Measurements from ENCODE around the gene C1orf167.

C1orf167 gene

DNA sequence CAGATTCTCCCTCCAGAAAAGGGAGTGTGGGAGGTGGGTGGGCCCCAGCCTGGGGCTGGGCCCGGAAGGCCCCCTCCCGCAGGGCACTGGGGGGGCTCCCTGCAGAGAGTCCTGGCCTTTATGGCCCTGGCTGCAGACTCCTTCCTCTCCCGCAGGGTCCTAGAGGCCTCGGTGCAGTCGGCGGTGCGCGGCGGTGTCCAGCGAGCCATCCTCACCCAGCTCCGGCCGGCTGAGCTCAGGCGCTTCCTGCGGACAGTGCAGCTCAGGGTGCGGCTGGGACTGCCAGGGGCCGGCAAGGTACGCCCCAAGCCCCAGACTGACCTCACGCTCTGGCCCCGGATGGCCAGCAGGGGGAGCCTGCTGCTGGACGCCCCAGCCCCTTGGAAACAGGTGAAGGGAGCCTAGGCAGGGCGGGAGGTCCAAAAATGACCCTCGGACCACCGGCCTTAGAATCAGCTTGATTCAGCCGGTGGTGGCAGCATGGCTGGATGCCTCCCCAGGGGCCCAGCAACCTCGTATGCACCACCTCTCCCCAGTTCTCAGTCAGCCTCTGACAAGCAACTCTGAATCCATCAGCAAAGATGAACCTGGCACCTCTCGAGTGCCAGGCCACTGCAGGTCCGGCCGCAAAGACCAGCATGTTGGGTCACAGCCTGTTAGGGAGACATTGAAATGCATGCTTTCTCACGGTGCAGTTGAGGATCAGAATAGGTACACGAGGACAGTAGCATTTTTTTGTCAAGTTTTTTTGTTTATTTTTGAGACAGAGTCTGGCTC is 23.2 kb downstream of the C1orf167 start:
- Histone ChIP-seq H3K79me2 (ENCODE audit: control insufficient read depth, low read length) (no peaks in the 10 kb centered on the region), H3K4me2 (ENCODE audit: low read length) (peak overlapping the region; percentile 62), H3F3A (ENCODE audit: control insufficient read depth, insufficient read depth) (peaks cover 9% of the 10 kb centered on the region), H3K4me3 (ENCODE audit: low read length) (peak overlapping the region; percentile 40), H4K20me1 (ENCODE audit: control insufficient read depth, insufficient read depth, low read depth, low read length) (no peaks in the 10 kb centered on the region), H3K36me3 (ENCODE audit: control insufficient read depth, low read length) (0 out of 2 replicates have a peak, but pooled peaks cover 5% of the 10 kb centered on the region), H3K27ac (ENCODE audit: low read depth, low read length) (no peak overlapping the region), H3K4me1 (ENCODE audit: control insufficient read depth, low read length) (peaks cover 26% of the 10 kb centered on the region), H3K9me3 (ENCODE audit: control insufficient read depth, insufficient read depth, low read length) (no peaks in the 10 kb centered on the region), H3K27me3 (ENCODE audit: control insufficient read depth, low read length) (no peaks in the 10 kb centered on the region), H3K9me2 (replicated peaks; ENCODE audit: control insufficient read depth, low read length) (no peaks in the 10 kb centered on the region)
- TF ChIP-seq EZH2phosphoT487 (IDR thresholded peaks at IDR 0.05; ENCODE audit: borderline replicate concordance, low read length): no peak
- TF ChIP-seq, protein P1, sequence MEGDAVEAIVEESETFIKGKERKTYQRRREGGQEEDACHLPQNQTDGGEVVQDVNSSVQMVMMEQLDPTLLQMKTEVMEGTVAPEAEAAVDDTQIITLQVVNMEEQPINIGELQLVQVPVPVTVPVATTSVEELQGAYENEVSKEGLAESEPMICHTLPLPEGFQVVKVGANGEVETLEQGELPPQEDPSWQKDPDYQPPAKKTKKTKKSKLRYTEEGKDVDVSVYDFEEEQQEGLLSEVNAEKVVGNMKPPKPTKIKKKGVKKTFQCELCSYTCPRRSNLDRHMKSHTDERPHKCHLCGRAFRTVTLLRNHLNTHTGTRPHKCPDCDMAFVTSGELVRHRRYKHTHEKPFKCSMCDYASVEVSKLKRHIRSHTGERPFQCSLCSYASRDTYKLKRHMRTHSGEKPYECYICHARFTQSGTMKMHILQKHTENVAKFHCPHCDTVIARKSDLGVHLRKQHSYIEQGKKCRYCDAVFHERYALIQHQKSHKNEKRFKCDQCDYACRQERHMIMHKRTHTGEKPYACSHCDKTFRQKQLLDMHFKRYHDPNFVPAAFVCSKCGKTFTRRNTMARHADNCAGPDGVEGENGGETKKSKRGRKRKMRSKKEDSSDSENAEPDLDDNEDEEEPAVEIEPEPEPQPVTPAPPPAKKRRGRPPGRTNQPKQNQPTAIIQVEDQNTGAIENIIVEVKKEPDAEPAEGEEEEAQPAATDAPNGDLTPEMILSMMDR (IDR thresholded peaks at IDR 0.05; ENCODE audit: low read depth, low read length, poor library complexity, severe bottlenecking): peak; percentile 97

GRCh38 chr1:11786168-11786567 is 24.2 kb downstream of the C1orf167 start:
- Histone ChIP-seq H3K4me3 (ENCODE audit: low read length) (peak overlapping the region; percentile 34; the same call in 1 of the 2 replicates), H3K4me2 (ENCODE audit: low read length) (peak overlapping the region; percentile 62), H3K9me2 (replicated peaks; ENCODE audit: control insufficient read depth, low read length) (no peaks in the 10 kb centered on the region), H4K20me1 (ENCODE audit: control insufficient read depth, insufficient read depth, low read depth, low read length) (no peaks in the 10 kb centered on the region), H3K79me2 (ENCODE audit: control insufficient read depth, low read length) (no peaks in the 10 kb centered on the region), H3K27ac (ENCODE audit: low read depth, low read length) (peak overlapping the region; percentile 56), H3K27me3 (ENCODE audit: control insufficient read depth, low read length) (no peaks in the 10 kb centered on the region), H3F3A (ENCODE audit: control insufficient read depth, insufficient read depth) (peaks cover 9% of the 10 kb centered on the region), H3K36me3 (ENCODE audit: control insufficient read depth, low read length) (peaks cover 11% of the 10 kb centered on the region; the same call in 1 of the 2 replicates), H3K4me1 (ENCODE audit: control insufficient read depth, low read length) (peaks cover 31% of the 10 kb centered on the region), H3K9me3 (ENCODE audit: control insufficient read depth, insufficient read depth, low read length) (no peaks in the 10 kb centered on the region)
- no peak for TF ChIP-seq EZH2phosphoT487 (IDR thresholded peaks at IDR 0.05; ENCODE audit: borderline replicate concordance, low read length)
- TF ChIP-seq, protein P1 (IDR thresholded peaks at IDR 0.05; ENCODE audit: low read depth, low read length, poor library complexity, severe bottlenecking): no peak

DNA sequence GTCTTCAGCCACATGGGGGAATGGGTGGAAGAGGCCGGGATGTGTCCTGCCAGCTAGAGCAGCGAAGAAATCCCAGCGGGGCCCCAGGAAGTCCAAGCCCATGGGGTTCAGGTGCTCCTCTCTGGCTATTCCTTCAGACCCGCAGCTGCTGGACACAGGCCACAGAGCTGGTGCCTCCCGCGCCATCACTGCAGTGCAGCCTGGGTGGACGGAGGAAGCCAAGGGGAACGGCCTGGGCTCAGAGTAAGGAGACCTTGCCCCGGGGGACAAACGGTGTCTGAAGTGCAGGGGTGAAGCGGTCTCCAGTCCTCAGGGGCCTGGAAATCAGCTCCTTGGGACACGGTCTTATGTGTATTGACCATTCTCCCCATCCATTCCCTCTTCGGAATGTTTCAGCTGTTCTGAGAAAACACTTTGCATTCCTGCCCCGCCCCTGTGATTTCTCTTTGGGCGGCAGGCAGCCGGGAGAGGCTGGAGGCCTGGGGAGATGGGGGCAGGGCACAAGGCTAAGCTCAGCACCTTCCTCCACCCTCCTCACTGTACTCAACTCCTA is 25.3 kb downstream of the C1orf167 start:
- Histone ChIP-seq H3K4me2 (ENCODE audit: low read length) (no peak overlapping the region), H3K36me3 (ENCODE audit: control insufficient read depth, low read length) (peaks cover 16% of the 10 kb centered on the region; the same call in 1 of the 2 replicates), H3K79me2 (ENCODE audit: control insufficient read depth, low read length) (no peaks in the 10 kb centered on the region), H4K20me1 (ENCODE audit: control insufficient read depth, insufficient read depth, low read depth, low read length) (no peaks in the 10 kb centered on the region), H3K27me3 (ENCODE audit: control insufficient read depth, low read length) (no peaks in the 10 kb centered on the region), H3K27ac (ENCODE audit: low read depth, low read length) (no peak overlapping the region), H3K9me3 (ENCODE audit: control insufficient read depth, insufficient read depth, low read length) (no peaks in the 10 kb centered on the region), H3K4me1 (ENCODE audit: control insufficient read depth, low read length) (peaks cover 35% of the 10 kb centered on the region), H3K4me3 (ENCODE audit: low read length) (no peak overlapping the region), H3K9me2 (replicated peaks; ENCODE audit: control insufficient read depth, low read length) (no peaks in the 10 kb centered on the region), H3F3A (ENCODE audit: control insufficient read depth, insufficient read depth) (peaks cover 9% of the 10 kb centered on the region)
- no peak for TF ChIP-seq EZH2phosphoT487 (IDR thresholded peaks at IDR 0.05; ENCODE audit: borderline replicate concordance, low read length)
- TF ChIP-seq, protein P1 (IDR thresholded peaks at IDR 0.05; ENCODE audit: low read depth, low read length, poor library complexity, severe bottlenecking): no peak

Data from DOHH2 (cell line).